Peyer's patch (tissue), 4 donors: ENCODE results near the gene STAMBPL1.

Experiments used
- CTCF ChIP-seq, 6 experiments: fragments of 450-650 bp in 4 of 6; fragments of 200-600 bp in 2 of 6; sonication (generic) in 1 of 6; IDR thresholded peaks; one replicate each; pipeline ENCODE4 v1.5.1; 2017 to 2019; ENCODE audit warnings: antibody characterized with exemption in 6 of 6, mild to moderate bottlenecking in 3 of 6, moderate library complexity in 1 of 6
- POLR2A ChIP-seq, 2 donors: fragments of 450-650 bp; IDR thresholded peaks; one replicate each; pipeline ENCODE4 v1.5.1; 2017; ENCODE audit warnings: antibody characterized with exemption in 2 of 2, mild to moderate bottlenecking in 2 of 2, moderate library complexity in 2 of 2

- TF ChIP-seq CTCF (IDR thresholded peaks at IDR 0.05) = no peak
- TF ChIP-seq POLR2A (IDR thresholded peaks at IDR 0.05) = no peak
Observed at GRCh38 chr10:88898727-88899126, 18.7 kb downstream of the STAMBPL1 start.
